Activated CD8-positive, alpha-beta memory T cell treated with anti-CD3 and anti-CD28 coated beads, Interleukin-2, amount 50 U/mL, for 1 hour (primary cell): ENCODE results near the gene XPO4.
"Not testable (repeated sequence)": the region's sequence is repeated elsewhere in the genome, so short reads cannot be mapped to it uniquely, and the experiment has no call there.

ENCODE experiments used
- DNase-seq: peaks from one replicate; pipeline ENCODE4 v3.0.0-alpha.2; 2020; ENCODE audit errors: extremely low read depth

Gene XPO4

DNA sequence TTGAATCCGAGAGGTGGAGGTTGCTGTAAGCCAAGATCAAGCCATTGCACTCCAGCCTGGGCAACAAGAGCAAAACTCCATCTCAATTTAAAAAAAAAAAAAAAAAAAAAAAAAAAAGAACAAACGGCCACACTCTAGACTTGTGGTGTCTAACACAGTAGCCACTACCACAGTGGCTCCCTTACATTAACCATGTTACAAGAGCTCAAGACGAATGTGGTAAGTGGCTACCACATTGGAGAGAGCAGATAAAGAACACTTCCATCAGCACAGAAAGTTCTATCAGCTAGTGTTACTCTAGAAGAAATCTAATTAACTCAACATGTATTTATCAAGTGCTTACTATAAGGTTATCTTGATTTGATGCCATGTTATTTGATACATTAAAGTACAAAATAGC, 11.5 kb downstream of the XPO4 start:
- no peak for DNase-seq

DNA sequence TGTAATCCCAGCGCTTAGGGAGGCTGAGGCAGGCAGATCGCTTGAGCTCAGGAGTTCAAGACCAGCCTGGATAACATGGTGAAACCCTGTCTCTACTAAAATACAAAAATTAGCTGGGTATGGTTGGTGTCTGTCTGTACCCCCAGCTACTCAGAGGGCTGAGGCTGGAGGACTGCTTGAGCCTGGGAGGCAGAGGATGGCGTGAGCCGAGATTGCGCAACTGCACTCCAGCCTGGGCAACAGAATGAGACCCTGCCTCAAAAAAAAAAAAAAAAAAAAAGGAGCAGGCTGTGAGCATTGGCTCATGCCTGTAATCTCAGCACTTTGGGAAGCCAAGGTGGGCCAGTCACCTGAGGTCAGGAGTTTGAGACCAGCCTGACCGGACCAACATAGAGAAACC, 12.0 kb downstream of the XPO4 start:
- DNase-seq = not testable (repeated sequence)

- DNase-seq = no peak
Measured at GRCh38 chr13:20882206-20882605, 20.3 kb downstream of the XPO4 start.

GRCh38 chr13:20877902-20878301, 24.6 kb downstream of the XPO4 start:
- no peak for DNase-seq

- not testable (repeated sequence) for DNase-seq
Measured at GRCh38 chr13:20876802-20877201, 25.7 kb downstream of the XPO4 start.

- not testable (repeated sequence) for DNase-seq
Measured at GRCh38 chr13:20874439-20874838, 28.1 kb downstream of the XPO4 start.

DNA sequence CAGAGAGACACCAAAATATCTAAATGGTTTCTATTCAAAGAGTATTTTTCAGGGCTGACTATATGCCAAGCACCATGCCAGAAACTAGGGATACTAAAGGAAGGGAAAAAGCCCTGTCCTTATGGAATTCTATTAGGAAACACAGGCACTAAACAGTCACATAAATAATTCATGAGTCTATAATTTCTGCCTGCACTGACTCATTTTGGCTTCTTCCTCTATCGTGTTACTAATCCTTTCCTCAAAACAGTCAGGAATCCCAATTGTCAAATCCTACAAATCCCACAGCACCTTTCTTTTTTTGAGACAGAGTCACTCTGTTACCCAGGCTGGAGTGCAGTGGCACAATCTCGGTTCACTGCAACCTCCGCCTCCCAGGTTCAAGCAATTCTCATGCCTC, 29.2 kb downstream of the XPO4 start:
- no peak for DNase-seq

- DNase-seq = no peak
Measured at GRCh38 chr13:20870829-20871228, 31.7 kb downstream of the XPO4 start.

DNA sequence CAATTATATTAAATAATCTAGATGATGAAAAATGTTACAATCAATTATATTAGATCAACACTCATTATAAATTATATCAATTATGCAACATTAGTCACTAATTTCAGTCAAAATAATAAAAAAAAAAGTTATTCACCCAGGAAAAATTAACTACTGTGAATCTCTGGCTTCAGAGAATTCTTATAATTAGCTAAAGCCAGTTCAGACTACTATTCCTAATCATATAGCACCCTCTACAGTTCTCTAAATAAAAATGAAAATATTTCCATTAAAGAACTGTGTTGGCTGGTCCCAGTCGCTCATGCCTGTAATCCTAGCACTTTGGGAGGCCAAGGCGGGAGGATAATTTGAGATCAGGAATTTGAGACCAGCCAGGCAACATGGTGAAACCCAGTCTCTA, 33.0 kb downstream of the XPO4 start:
- no peak for DNase-seq

DNA sequence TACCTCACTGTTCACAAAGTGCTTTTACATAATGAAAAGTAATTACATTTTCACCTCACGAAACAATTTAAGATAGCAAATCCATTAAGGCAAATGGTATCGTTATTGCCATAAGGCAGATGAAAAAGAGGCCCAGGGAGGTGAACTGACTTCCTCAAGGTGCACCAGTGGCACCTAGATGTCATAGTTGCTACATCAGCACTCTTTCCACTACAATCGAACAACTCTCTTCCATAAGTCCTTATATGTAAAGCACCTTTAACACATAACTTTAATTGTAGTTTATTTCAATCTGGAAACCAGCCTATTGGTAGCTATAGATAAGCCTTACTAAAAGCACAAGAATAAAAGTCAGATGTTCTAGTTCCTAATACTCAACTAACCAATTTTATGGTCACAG, 35.1 kb downstream of the XPO4 start:
- DNase-seq = no peak

- DNase-seq = not testable (repeated sequence)
Measured at GRCh38 chr13:20861666-20862065, 40.9 kb downstream of the XPO4 start.

GRCh38 chr13:20860844-20861243, 41.7 kb downstream of the XPO4 start:
- no peak for DNase-seq

DNA sequence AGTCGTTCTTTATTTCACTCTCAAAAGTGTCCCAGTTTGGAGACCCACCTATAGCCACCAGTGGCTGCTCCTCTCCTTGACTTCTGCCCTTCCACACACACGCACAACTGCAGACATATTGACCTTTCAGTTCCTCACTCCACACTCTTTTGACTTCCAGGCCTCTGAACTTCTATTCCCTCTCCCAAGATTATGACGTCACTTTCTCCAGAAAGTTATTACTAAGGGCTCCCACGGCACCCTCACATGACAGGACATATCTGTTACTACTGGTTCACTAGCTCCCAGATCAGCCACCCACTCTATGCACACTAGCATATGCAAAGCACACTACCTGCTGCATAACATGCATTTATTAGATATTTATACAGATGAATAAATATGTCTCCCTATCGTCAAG, 45.9 kb downstream of the XPO4 start:
- no peak for DNase-seq

GRCh38 chr13:20851844-20852402, 50.6 kb downstream of the XPO4 start:
- DNase-seq = no peak

DNA sequence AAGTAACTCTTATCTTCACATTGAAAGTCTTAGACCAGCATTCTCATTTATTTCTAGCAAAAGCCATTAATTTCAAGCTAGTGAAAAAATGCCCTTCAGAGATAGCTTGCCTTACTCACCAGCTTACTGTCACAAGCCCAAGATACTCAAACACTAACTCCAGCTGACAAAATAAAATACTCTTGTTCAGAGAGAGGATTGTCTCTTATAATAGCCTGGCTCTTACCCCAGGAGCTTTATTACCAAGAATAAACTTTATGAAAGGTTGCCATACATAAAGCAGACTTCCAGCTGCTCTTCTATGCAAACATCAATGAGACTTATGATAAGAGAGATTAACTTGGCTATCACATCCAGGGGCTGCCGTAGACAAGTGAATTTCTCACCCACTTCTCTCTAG, 53.6 kb downstream of the XPO4 start:
- DNase-seq = no peak

DNA sequence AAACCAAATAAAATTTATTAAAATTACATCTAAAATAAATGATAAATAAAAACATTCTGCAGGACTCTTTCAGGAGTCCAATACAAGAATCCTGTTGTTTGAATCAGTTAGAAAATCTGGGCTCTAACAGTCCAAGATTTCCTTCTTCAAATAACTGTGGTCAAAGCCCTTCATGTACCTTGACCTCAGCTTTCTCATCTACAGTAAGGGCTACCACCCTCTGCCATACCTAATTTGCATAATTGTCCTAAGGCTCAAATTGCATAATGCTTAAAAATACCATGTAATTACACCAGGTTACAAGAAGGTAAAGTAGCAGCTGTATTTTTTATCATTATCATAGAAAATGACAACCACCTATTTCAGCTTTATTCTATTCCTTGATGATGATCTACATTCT, 54.3 kb downstream of the XPO4 start:
- no peak for DNase-seq

DNA sequence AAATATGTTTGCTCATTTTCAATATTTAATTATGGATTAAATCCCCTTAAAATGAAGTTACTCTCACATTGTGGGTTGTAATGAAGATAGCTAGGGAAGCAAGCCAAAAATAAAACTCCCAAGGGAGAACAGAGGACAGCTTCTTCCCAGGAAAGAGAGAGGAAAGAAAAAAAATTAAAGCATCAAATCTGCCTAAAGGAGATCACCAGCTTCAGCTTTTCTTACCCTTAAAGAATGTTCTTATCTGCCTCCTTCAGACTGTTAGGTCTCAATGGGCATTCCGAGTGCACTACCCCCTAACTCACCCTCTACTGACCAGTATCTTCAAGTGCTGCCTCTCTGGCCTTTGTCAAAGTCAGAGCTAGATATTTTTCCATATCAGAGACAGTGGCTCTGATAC, 55.2 kb downstream of the XPO4 start:
- no peak for DNase-seq

- no peak for DNase-seq
Measured at GRCh38 chr13:20843166-20843565, 59.4 kb downstream of the XPO4 start.

- DNase-seq = no peak
Measured at GRCh38 chr13:20840568-20840967, 62.0 kb downstream of the XPO4 start.

GRCh38 chr13:20833900-20834679, 68.5 kb downstream of the XPO4 start:
- DNase-seq = no peak

GRCh38 chr13:20832861-20833260, 69.7 kb downstream of the XPO4 start:
- DNase-seq = no peak

DNA sequence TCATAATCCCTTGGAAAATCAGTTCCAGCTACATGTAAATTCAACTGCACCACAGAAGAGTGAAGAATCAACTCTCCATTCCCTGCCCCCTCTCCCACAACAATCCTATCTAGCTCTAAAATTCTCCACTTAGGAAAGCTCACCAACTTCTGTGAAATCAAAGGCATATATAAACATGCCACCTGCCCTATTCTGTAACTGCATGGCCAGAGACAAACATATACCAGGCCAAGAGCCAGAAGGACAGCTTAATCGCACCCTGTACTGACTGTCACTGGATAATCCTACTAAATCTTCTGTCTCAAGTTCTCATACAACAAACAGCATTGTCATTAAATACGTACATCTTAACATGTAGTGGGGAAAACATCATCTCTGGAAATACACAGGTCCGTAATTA, 70.6 kb downstream of the XPO4 start:
- DNase-seq = no peak

DNA sequence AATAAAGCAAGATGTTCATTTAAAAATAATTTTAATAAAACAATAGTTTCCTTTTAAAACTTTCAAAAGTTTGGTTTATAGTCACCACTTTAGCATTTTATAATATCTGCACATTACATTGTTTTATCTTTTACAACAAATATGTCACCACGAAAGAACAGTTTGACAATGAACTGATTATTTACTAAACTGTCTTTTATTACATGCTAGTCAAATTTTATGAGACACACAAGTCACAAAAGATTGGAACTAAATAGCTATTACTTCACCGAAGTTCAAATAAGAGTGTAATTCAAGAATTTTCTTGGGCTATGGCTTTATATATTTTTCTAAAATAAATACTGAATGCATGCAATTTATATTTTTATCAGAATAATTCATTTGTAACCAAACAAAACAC, 71.3 kb downstream of the XPO4 start:
- DNase-seq = no peak
